Vagina (tissue), 2 donors: ENCODE results near the gene TMEM163. TPM values are rescaled to one million over a fixed set of nuclear protein-coding genes. Genes with fewer than 3 reads are reported as not detected.

Experiments used
- DNase-seq, 2 donors: peaks; one replicate each; pipeline ENCODE4 v3.0.0-alpha.2; 2017; ENCODE audit errors: extremely low spot score in 2 of 2
- H3K27ac ChIP-seq: fragments of 200-600 bp; sonication (generic); one replicate; pipeline ENCODE4 v1.5.1; 2019
- H3K27me3 ChIP-seq: fragments of 200-600 bp; sonication (generic); one replicate; pipeline ENCODE4 v1.5.1; 2019
- H3K36me3 ChIP-seq, 2 donors: fragments of 200-600 bp; sonication (generic); one replicate each; pipeline ENCODE4 v1.5.1; 2017 to 2019
- H3K4me1 ChIP-seq: fragments of 200-600 bp; sonication (generic); one replicate; pipeline ENCODE4 v1.5.1; 2019
- H3K4me3 ChIP-seq, 2 donors: fragments of 200-600 bp; sonication (generic); 1 replicate in 1 of 2; 2 replicates in 1 of 2; pipeline ENCODE4 v1.5.1; 2016 to 2019
- H3K9me3 ChIP-seq: fragments of 200-600 bp; sonication (generic); one replicate; pipeline ENCODE4 v1.5.1; 2019
- POLR2A ChIP-seq, 2 donors: fragments of 450-650 bp; IDR thresholded peaks; one replicate each; pipeline ENCODE4 v1.6.1; 2017; ENCODE audit warnings: antibody characterized with exemption in 2 of 2, mild to moderate bottlenecking in 2 of 2, moderate library complexity in 2 of 2
- POLR2AphosphoS5 ChIP-seq, 2 donors: sonication (generic); formaldehyde crosslinking; IDR thresholded peaks; one replicate each; pipeline ENCODE4 v1.9.0; 2017; ENCODE audit warnings: antibody characterized with exemption in 2 of 2, mild to moderate bottlenecking in 2 of 2, low read depth in 1 of 2; ENCODE audit not compliant: insufficient read depth in 1 of 2
- intact Hi-C: fragments of 100-400 bp; cut with DNase I; formaldehyde crosslinking; loops from one replicate; pipeline ENCODE4 v1.15.1; 2023
- total RNA-seq: library from RNA; depleted of rRNA; stranded (reverse); fragments of >200 nt; gene quantifications from one replicate; pipeline ENCODE4 v1.2.3, GENCODE V29; 2016
- TF ChIP-seq, protein P1 (sequence below), 3 experiments: fragments of 450-650 bp in 2 of 3; fragments of 200-600 bp in 1 of 3; sonication (generic) in 1 of 3; IDR thresholded peaks; one replicate each; pipeline ENCODE4 v1.5.1; 2017 to 2019; ENCODE audit warnings: antibody characterized with exemption in 3 of 3, mild to moderate bottlenecking in 2 of 3, moderate library complexity in 2 of 3

The TMEM163 gene
- total RNA-seq, 1 donor from 2014 or later = not detected

DNA sequence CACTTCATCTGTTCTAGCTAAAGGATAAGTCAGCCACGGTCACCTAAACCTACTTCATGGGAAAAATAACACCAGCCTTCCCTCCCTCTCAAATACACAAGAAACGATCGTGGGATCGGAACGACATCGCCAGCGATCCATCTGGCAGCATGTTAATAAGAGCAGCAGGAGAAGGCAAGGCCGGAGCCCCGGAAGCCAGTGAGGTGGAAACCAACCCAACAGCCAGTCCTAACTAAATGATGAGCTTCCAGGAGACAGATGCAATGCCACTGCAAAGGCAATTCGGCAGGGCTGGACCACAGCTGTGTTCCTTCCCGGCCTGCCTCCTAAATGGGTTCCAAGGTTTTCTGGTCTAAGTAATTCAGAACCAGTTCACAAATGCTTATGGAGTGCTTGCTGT, 117.5 kb downstream of the TMEM163 start:
- intact Hi-C loops = no loop called here

DNA sequence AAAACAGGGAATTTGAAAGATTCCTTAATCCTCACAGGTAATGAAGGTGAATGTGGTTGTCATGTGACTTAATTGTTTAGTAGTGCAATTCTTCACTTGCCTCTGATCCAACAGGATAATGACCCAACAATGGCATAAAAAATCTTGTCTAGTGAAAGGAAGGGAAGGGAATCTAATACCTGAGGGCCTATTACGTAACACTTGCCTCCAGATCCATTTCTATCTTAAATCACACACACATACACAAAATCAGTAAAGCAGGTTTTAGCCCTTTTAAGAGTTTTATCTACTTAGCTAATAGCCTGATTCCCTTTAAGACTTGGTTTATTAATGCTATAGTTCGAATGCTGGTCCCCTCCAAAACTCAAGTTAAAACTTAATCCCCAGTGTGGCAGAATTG, 118.6 kb downstream of the TMEM163 start:
- no peak for DNase-seq
- Histone ChIP-seq H3K27me3 (no peaks in the 10 kb centered on the region), H3K27ac (no peak overlapping the region), H3K9me3 (no peaks in the 10 kb centered on the region), H3K4me3 (no peak overlapping the region), H3K4me1 (no peaks in the 10 kb centered on the region), H3K36me3 (no peaks in the 10 kb centered on the region)
- intact Hi-C loops = no loop called here
- TF ChIP-seq POLR2A (IDR thresholded peaks at IDR 0.05) (no peak), POLR2AphosphoS5 (IDR thresholded peaks at IDR 0.05; ENCODE audit: insufficient read depth in 1 of 2, low read depth in 1 of 2) (no peak)
- TF ChIP-seq, protein P1, sequence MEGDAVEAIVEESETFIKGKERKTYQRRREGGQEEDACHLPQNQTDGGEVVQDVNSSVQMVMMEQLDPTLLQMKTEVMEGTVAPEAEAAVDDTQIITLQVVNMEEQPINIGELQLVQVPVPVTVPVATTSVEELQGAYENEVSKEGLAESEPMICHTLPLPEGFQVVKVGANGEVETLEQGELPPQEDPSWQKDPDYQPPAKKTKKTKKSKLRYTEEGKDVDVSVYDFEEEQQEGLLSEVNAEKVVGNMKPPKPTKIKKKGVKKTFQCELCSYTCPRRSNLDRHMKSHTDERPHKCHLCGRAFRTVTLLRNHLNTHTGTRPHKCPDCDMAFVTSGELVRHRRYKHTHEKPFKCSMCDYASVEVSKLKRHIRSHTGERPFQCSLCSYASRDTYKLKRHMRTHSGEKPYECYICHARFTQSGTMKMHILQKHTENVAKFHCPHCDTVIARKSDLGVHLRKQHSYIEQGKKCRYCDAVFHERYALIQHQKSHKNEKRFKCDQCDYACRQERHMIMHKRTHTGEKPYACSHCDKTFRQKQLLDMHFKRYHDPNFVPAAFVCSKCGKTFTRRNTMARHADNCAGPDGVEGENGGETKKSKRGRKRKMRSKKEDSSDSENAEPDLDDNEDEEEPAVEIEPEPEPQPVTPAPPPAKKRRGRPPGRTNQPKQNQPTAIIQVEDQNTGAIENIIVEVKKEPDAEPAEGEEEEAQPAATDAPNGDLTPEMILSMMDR (IDR thresholded peaks at IDR 0.05) = no peak

More for the DNA sequence above, 117.5 kb downstream of the TMEM163 start:
- TF ChIP-seq, protein P1 (IDR thresholded peaks at IDR 0.05) = no peak
- TF ChIP-seq POLR2A (IDR thresholded peaks at IDR 0.05) (no peak), POLR2AphosphoS5 (IDR thresholded peaks at IDR 0.05; ENCODE audit: insufficient read depth in 1 of 2, low read depth in 1 of 2) (no peak)
- no peak for DNase-seq
- Histone ChIP-seq H3K4me3 (no peak overlapping the region), H3K36me3 (no peaks in the 10 kb centered on the region), H3K27ac (no peak overlapping the region), H3K4me1 (no peaks in the 10 kb centered on the region), H3K9me3 (no peaks in the 10 kb centered on the region), H3K27me3 (no peaks in the 10 kb centered on the region)

DNA sequence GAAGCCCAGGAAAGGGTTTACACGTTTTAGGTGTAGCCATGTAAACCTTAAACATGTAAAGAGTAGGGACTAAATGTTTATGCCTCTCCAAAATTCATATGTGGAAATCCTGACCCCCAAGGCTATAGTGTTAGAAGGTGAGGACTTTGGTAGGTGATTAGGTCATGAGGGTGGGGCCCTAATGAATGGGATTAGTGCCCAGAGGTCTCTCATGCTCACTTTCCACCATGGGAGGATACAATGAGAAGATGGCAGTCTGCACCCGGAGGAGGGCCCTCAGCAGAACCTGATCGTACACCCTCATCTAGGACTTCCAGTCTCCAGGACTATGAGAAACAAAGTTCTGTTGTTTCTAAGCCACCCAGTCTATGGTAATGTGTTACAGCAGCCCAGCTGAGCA, 119.6 kb downstream of the TMEM163 start:
- intact Hi-C loops = no loop called here
- Histone ChIP-seq H3K27ac (no peak overlapping the region), H3K36me3 (no peaks in the 10 kb centered on the region), H3K27me3 (no peaks in the 10 kb centered on the region), H3K4me1 (no peaks in the 10 kb centered on the region), H3K4me3 (no peak overlapping the region), H3K9me3 (no peaks in the 10 kb centered on the region)
- TF ChIP-seq POLR2A (IDR thresholded peaks at IDR 0.05) = no peak
- TF ChIP-seq, protein P1 (IDR thresholded peaks at IDR 0.05) = no peak
- no peak for TF ChIP-seq POLR2AphosphoS5 (IDR thresholded peaks at IDR 0.05; ENCODE audit: insufficient read depth in 1 of 2, low read depth in 1 of 2)
- DNase-seq = no peak

DNA sequence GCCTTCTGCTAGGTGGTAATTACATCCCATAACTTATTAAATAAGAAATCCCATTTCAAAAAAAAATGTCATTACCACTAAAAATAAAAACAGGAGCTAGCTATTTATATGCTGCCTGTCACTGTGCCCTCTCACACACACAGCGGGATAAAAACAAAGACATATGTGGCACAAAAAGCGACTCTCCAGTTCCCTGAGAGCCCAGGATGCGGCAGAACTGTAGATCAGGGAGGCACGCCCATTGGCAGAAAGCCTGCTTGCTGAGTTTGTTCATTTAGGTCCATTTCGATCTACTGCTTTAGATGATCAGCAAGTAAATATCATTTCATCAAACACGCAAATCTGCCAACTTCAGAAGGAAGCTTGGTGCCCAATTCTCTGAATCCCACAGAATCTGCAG, 124.4 kb downstream of the TMEM163 start:
- Histone ChIP-seq H3K27ac (no peak overlapping the region), H3K4me1 (no peaks in the 10 kb centered on the region), H3K36me3 (no peaks in the 10 kb centered on the region), H3K27me3 (no peaks in the 10 kb centered on the region), H3K9me3 (no peaks in the 10 kb centered on the region), H3K4me3 (no peak overlapping the region)
- no peak for DNase-seq
- TF ChIP-seq, protein P1 (IDR thresholded peaks at IDR 0.05) = no peak
- intact Hi-C loops = no loop called here

DNA sequence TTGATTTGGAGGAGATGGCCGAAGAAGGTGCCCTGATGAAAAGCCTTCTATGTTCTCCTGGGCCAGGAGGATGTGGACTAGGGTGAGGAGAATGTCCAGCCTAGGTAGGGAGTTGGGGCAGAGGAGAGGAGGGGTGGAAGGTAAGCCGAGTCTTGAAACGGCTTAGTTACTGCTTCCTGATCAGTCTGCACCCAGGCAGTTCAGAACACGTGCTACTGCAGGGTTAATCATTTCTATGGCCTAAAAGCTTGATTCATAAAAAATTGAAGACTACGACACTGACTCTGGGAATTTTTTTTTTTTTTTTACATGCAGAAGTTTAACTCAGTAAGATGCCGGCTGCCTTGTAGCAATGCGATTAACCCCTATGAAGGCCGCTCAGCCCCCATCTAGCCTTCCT, 125.3 kb downstream of the TMEM163 start:
- Histone ChIP-seq H3K27me3 (no peaks in the 10 kb centered on the region), H3K4me1 (no peaks in the 10 kb centered on the region)

More for the DNA sequence above, 125.3 kb downstream of the TMEM163 start:
- no peak overlapping the region for H3K27ac ChIP-seq
- H3K4me3 ChIP-seq = no peak overlapping the region
- H3K9me3 ChIP-seq = no peaks in the 10 kb centered on the region
- DNase-seq = no peak
- intact Hi-C loops = no loop called here
- no peaks in the 10 kb centered on the region for H3K36me3 ChIP-seq
- TF ChIP-seq POLR2AphosphoS5 (IDR thresholded peaks at IDR 0.05; ENCODE audit: insufficient read depth in 1 of 2, low read depth in 1 of 2) (no peak), POLR2A (IDR thresholded peaks at IDR 0.05) (no peak)
- TF ChIP-seq, protein P1 (IDR thresholded peaks at IDR 0.05) = no peak
